Sigmoid colon (tissue), 4 donors: ENCODE data around the gene PRICKLE3.

Experiments used
- POLR2A ChIP-seq, 2 donors: fragments of 450-650 bp; IDR thresholded peaks; one replicate each; pipeline ENCODE4 v1.6.1; 2016; ENCODE audit warnings: antibody characterized with exemption in 2 of 2, mild to moderate bottlenecking in 2 of 2, moderate library complexity in 2 of 2
- POLR2AphosphoS5 ChIP-seq, 4 donors: sonication (generic); formaldehyde crosslinking; IDR thresholded peaks; one replicate each; pipeline ENCODE4 v1.6.1; 2017; ENCODE audit warnings: antibody characterized with exemption in 4 of 4

DNA sequence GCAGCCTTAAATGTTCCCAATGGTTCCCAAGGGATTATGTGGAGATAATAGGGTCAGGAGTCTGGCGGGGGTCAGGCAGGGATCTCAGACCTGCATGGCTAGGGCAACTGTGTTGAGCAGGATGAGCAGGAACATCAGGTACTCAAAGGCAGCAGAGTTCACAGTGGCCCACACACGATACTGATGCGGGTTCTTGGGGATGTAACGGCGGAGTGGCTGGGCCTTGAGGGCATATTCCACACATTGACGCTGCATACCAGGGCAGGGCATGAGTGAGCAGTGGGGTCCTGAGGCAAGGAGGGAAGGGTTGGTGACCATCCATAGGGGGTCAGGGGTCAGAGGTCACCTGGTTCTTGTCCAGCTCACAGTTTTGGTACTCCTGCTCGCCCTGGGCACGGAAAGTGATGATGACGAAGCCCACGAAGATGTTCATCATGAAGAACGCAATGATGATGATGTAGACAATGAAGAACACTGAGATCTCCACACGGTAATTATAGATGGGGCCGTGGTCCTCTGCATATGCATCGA is 28.9 kb upstream of the PRICKLE3 start:
- TF ChIP-seq POLR2AphosphoS5 (IDR thresholded peaks at IDR 0.05) (no peak), POLR2A (IDR thresholded peaks at IDR 0.05) (no peak)
